ENCODE results near the gene INTS11.

DNA sequence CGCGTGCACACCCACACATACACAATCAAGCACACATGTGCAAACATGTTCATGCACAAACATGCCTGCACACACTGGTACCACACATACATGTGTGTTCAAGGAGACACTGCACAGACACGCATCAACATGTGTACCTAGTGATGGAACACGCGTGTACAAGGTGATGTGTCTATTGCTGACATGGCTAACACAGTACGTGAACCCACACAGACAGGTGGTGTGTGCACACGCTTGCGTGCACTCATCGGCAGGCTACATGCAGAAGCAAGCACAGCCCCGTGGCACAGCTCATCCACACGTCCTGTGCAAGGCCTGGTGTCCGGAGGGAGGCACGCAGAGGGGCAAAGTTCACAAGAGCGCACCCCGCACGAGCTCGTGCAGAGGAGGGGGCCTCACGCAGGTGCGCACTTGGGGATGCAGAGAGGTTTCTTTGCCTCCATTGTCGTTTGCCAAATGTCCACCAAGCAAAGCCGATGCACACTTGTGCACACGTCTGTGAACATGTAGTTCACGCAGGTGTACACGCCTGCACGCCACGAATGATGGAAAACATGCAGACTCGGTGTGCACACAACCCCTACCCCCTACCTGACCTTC, 17.7 kb downstream of the INTS11 start:
- no peak for TF ChIP-seq EZH2 (IDR thresholded peaks at IDR 0.05; ENCODE audit: low read length)
- TF ChIP-seq, protein P1, sequence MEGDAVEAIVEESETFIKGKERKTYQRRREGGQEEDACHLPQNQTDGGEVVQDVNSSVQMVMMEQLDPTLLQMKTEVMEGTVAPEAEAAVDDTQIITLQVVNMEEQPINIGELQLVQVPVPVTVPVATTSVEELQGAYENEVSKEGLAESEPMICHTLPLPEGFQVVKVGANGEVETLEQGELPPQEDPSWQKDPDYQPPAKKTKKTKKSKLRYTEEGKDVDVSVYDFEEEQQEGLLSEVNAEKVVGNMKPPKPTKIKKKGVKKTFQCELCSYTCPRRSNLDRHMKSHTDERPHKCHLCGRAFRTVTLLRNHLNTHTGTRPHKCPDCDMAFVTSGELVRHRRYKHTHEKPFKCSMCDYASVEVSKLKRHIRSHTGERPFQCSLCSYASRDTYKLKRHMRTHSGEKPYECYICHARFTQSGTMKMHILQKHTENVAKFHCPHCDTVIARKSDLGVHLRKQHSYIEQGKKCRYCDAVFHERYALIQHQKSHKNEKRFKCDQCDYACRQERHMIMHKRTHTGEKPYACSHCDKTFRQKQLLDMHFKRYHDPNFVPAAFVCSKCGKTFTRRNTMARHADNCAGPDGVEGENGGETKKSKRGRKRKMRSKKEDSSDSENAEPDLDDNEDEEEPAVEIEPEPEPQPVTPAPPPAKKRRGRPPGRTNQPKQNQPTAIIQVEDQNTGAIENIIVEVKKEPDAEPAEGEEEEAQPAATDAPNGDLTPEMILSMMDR (optimal IDR thresholded peaks at IDR 0.05 in 1 of 3, IDR thresholded peaks at IDR 0.05 in 1 of 3, conservative IDR thresholded peaks at IDR 0.05 in 1 of 3; ENCODE audit: extremely low read depth in 1 of 3, insufficient read depth in 2 of 3, low read length in 3 of 3) = no peak
